ENCODE results near the gene CCND1. TPM values are rescaled to one million over a fixed set of nuclear protein-coding genes. Genes with fewer than 3 reads are reported as not detected.
A peak's percentile ranks its signal among the peaks of the same experiment; 100 is the strongest.

Gene CCND1
- total RNA-seq, 6 experiments from 2014 or later: 1,259 to 2,084 (median 1,434) TPM

GRCh38 chr11:69657456-69657910 is 16.5 kb downstream of the CCND1 start:
- Mint-ChIP-seq H3K27ac (peak overlapping the region; percentile 36), H3K36me3 (ENCODE audit: low read depth) (peaks cover 15% of the 10 kb centered on the region), H3K4me3 (peak overlapping the region; percentile 61), H3K9me3 (peaks cover 19% of the 10 kb centered on the region), H3K4me1 (ENCODE audit: low read depth) (peaks cover 19% of the 10 kb centered on the region; the same call in 1 of the 2 replicates), H3K27me3 (ENCODE audit: insufficient read depth) (peaks cover 62% of the 10 kb centered on the region)
- TF ChIP-seq CTCF (IDR thresholded peaks at IDR 0.05): no peak
- no peak for DNase-seq

GRCh38 chr11:69657911-69658625 is 17.1 kb downstream of the CCND1 start:
- peaks cover 19% of the 10 kb centered on the region for H3K9me3 Mint-ChIP-seq
- TF ChIP-seq CTCF (IDR thresholded peaks at IDR 0.05): no peak
- DNase-seq: no peak
- no peak overlapping the region for H3K27ac Mint-ChIP-seq
- peaks cover 14% of the 10 kb centered on the region; the same call in 1 of the 2 replicates for H3K4me1 Mint-ChIP-seq (ENCODE audit: low read depth)
- peaks cover 60% of the 10 kb centered on the region for H3K27me3 Mint-ChIP-seq (ENCODE audit: insufficient read depth)
- H3K36me3 Mint-ChIP-seq (ENCODE audit: low read depth): peaks cover 10% of the 10 kb centered on the region
- H3K4me3 Mint-ChIP-seq: peak overlapping the region; percentile 61; the same call in 1 of the 2 replicates

- no peak for DNase-seq
- Mint-ChIP-seq H3K4me1 (ENCODE audit: low read depth) (peaks cover 6% of the 10 kb centered on the region; the same call in 1 of the 2 replicates), H3K27ac (no peak overlapping the region)
Measured at GRCh38 chr11:69658626-69659450, 17.9 kb downstream of the CCND1 start.

GRCh38 chr11:69659591-69659990 is 18.6 kb downstream of the CCND1 start:
- peaks cover 56% of the 10 kb centered on the region for H3K27me3 Mint-ChIP-seq (ENCODE audit: insufficient read depth)
- DNase-seq: no peak
- TF ChIP-seq CTCF (IDR thresholded peaks at IDR 0.05): peak; percentile 8; the same call in 1 of the 2 replicates
- H3K36me3 Mint-ChIP-seq (ENCODE audit: low read depth): peaks cover 13% of the 10 kb centered on the region
- H3K9me3 Mint-ChIP-seq: peaks cover 19% of the 10 kb centered on the region
- H3K4me3 Mint-ChIP-seq: peak overlapping the region; percentile 28; the same call in 1 of the 2 replicates
- no peak overlapping the region for H3K27ac Mint-ChIP-seq
- peaks cover 6% of the 10 kb centered on the region; the same call in 1 of the 2 replicates for H3K4me1 Mint-ChIP-seq (ENCODE audit: low read depth)

More at GRCh38 chr11:69658626-69659450, 17.9 kb downstream of the CCND1 start:
- Mint-ChIP-seq H3K9me3 (peaks cover 19% of the 10 kb centered on the region), H3K4me3 (no peak overlapping the region; the same call in 1 of the 2 replicates), H3K36me3 (ENCODE audit: low read depth) (peaks cover 6% of the 10 kb centered on the region), H3K27me3 (ENCODE audit: insufficient read depth) (peaks cover 59% of the 10 kb centered on the region)
- no peak for TF ChIP-seq CTCF (IDR thresholded peaks at IDR 0.05)

- no peak for TF ChIP-seq CTCF (IDR thresholded peaks at IDR 0.05)
- H3K27me3 Mint-ChIP-seq (ENCODE audit: insufficient read depth): peaks cover 52% of the 10 kb centered on the region
- H3K4me1 Mint-ChIP-seq (ENCODE audit: low read depth): peaks cover 6% of the 10 kb centered on the region; the same call in 1 of the 2 replicates
- H3K9me3 Mint-ChIP-seq: peaks cover 19% of the 10 kb centered on the region
- no peak overlapping the region for H3K27ac Mint-ChIP-seq
- H3K36me3 Mint-ChIP-seq (ENCODE audit: low read depth): peaks cover 18% of the 10 kb centered on the region
- DNase-seq: no peak
- H3K4me3 Mint-ChIP-seq: no peak overlapping the region
Measured at GRCh38 chr11:69660001-69660500, 19.1 kb downstream of the CCND1 start.
